HL-60 (cell line): ENCODE results near the gene HRAS.

Experiments
- CTCF ChIP-seq: IDR thresholded peaks from one replicate; pipeline ENCODE4 v1.5.1; 2011; ENCODE audit warnings: low read length, control low read depth, inconsistent platforms; ENCODE audit not compliant: insufficient read depth
- POLR2AphosphoS5 ChIP-seq: IDR thresholded peaks from 2 replicates; pipeline ENCODE4 v1.6.1; 2012; ENCODE audit warnings: low read depth

DNA sequence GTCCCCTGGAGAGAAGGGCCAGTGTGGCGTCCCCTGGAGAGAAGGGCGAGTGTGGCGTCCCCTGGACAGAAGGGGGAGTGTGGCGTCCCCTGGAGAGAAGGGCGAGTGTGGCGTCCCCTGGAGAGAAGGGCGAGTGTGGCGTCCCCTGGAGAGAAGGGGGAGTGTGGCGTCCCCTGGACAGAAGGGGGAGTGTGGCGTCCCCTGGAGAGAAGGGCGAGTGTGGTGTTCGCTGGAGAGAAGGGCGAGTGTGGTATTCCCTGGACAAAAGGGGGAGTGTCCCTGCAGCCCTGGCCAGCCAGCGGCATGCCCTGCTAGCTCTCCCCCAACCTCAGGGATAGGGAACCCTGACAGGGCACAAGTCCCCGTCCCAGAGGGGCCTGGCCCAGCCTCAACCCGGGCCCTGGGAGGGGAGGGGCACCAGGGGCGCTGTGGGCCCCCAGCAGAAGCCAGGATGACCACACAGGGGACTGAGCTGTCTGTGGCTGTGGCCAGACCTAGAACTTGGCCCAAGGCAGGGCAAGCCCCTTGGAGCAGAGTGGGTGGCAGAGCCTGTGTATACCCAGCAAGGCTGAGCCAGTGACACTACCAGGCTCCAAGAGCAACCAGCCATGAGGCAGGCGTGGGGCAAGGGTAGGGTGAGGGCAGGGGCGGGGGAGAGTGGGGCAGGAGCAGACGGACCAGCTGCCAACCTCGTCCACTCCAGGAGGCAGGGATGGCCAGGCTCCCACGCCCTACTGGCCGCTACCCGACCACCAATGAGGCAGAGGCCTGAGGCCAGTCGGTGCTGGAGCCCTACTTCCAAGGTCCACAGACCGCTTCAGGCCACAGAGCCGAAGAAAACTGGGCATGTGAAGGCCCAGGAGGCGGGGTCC is 4.2 kb downstream of the HRAS start:
- TF ChIP-seq CTCF (no peak), POLR2AphosphoS5 (no peak)
